ENCODE results near the gene ZNF292. TPM values are rescaled to one million over a fixed set of nuclear protein-coding genes. Genes with fewer than 3 reads are reported as not detected.

The ZNF292 gene
- total and polyA plus RNA-seq, 2 donors (not counting 3 experiments of a cell fraction or from before 2014, with no cell fraction given), result 3.5 to 24.9 TPM

DNA sequence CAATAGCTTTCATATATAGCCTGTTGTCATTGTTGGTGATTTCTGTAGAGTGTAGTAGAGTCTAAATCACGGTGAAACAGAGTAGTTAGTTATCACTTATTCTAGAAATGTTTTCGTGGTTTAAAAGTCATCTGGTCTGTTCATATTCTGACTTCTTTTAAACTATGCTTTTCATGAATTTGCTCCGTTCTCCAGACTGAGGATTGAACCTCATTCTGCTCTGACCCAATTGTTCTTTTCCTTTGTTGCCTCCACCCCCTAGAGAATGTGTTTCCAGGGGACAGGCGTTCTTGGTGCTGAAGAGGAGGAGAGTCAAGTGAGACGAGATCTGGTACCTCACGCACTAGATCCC, 748 bp upstream of the ZNF292 start:
- peak overlapping the region; percentile 99 for H2AFZ ChIP-seq (ENCODE audit: low read depth, low read length)
- H3K27ac ChIP-seq (ENCODE audit: insufficient read depth, low read depth, low read length), result peak overlapping the region; percentile 96
- FAIRE-seq (no peak), DNase-seq (ENCODE audit: low read depth, low spot score) (no peak)
- H3K4me1 ChIP-seq (ENCODE audit: control insufficient read depth, extremely low read depth, insufficient read depth, low read length), result peaks cover 35% of the 10 kb centered on the region
- no peaks in the 10 kb centered on the region for H3K9me1 ChIP-seq (replicated peaks; ENCODE audit: control insufficient read depth, extremely low read depth, insufficient read depth, low read length)
- ChIA-PET CTCF (interaction anchor here (1.3 kb wide), 1 partner anchor 9 kb away, joined by 3 read pairs; no protein-coding TSS in a partner anchor), POLR2A (no interaction called here)
- TF ChIP-seq, protein P1, sequence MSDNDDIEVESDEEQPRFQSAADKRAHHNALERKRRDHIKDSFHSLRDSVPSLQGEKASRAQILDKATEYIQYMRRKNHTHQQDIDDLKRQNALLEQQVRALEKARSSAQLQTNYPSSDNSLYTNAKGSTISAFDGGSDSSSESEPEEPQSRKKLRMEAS (IDR thresholded peaks at IDR 0.05; ENCODE audit: insufficient read depth, insufficient read length), result no peak
- TF ChIP-seq JUN (IDR thresholded peaks at IDR 0.05; ENCODE audit: borderline replicate concordance, insufficient read depth, insufficient read length, low read depth), result no peak
- TF ChIP-seq GATA2 (IDR thresholded peaks at IDR 0.05; ENCODE audit: insufficient read depth, insufficient read length, low read depth, low read length), result no peak
- no peak for TF ChIP-seq MYC (IDR thresholded peaks at IDR 0.05; ENCODE audit: low read depth, low read length)
- H4K20me1 ChIP-seq (replicated peaks; ENCODE audit: control insufficient read depth, extremely low read depth, insufficient read depth, low read length), result peaks cover 2% of the 10 kb centered on the region
- peak overlapping the region; percentile 60 to 91 (median 89) for H3K4me3 ChIP-seq (replicated peaks in 1 of 3; ENCODE audit: insufficient read depth in 1 of 3, low read depth in 1 of 3, low read length in 3 of 3)
- peaks cover 46% of the 10 kb centered on the region for H3K79me2 ChIP-seq (ENCODE audit: control insufficient read depth, insufficient read depth, low read length)
- dilution Hi-C loops (cut with MboI; ENCODE audit: extremely low pct_ligation_motif_present, low sequenced_read_pairs), result no loop called here
- TSS peak; percentile 78 for BruUV-seq (replicated peaks)
- intact Hi-C loops (cut with micrococcal nuclease), result loop anchor here (2.0 to 10.0 kb wide), 4 partner anchors 252 to 1930 kb away; partner anchors contain the start of genes CFAP206, PNRC1 and RARS2
- peak overlapping the region; percentile 97 for H3K9ac ChIP-seq (replicated peaks; ENCODE audit: extremely low read depth, insufficient read depth, low read length)
- peak overlapping the region; percentile 100 for H3K4me2 ChIP-seq (ENCODE audit: insufficient read depth, low read length)
- H3K27me3 ChIP-seq (ENCODE audit: control insufficient read depth in 2 of 2, insufficient read depth in 2 of 2, low read length in 2 of 2), result no peaks in the 10 kb centered on the region
- H3K9me3 ChIP-seq (replicated peaks; ENCODE audit: control insufficient read depth, insufficient read depth, low read length), result no peaks in the 10 kb centered on the region
- no peaks in the 10 kb centered on the region for H3K36me3 ChIP-seq (ENCODE audit: control insufficient read depth in 2 of 2, extremely low read depth in 1 of 2, insufficient read depth in 2 of 2, low read length in 2 of 2)

DNA sequence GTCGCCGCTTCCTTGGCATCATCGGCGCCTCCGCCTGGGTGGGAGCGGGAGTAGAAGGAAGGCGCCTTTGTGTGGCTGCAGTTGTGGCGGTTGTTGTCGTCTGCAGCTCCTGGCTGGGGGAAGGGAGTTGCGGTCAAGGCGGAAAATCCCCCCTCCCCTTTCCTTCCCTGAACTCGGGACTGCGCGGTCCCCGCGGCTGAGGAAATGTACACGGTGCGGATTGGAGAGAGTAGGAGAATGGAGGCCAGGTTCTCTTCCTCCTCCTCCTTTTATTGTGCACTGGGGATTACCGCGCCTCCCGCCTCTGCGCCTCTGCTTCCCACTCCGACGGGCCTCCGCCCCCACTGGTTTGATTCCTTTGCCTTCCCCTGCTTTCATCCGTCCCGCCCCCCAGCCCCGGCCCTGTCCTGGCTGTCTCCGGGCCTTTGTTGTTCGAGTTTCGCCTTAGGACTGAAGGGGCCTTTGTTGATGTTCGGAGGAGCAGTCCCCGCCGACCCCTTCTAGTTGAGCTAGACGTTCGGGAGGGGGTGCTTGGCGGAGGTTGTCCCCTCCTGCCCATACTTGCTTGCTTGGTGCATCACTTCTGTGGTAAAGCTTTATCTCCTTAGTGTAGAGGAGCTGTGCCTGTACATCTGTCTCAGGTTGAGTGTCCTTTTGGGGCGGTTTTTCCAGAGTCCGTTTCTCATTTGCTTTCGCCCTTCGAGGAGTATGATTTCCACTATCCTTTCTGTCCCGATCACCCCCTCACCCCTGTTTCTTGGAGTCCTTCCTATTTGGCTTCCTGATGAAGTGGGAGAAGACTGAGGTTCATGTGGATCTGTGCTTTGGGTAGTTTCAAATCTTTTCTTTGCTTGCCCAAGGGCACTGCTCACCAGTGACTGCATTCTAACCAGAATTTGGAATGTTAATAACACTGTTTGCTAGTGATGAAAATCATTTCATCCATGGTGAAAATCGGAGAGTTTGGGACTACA, 764 bp downstream of the ZNF292 start:
- intact Hi-C loops (cut with micrococcal nuclease), result loop anchor here (1.0 to 10.0 kb wide), 6 partner anchors 166 to 1929 kb away; partner anchors contain the start of genes CFAP206, PNRC1, RARS2 and SMIM8
- no TSS peak for BruUV-seq (replicated peaks)

More for the DNA sequence above, 764 bp downstream of the ZNF292 start:
- DNase-seq (ENCODE audit: low read depth, low spot score), result peak; percentile 57
- FAIRE-seq, result peak; percentile 47
- Histone ChIP-seq H3K4me2 (ENCODE audit: insufficient read depth, low read length) (peak overlapping the region; percentile 98), H3K4me3 (replicated peaks in 1 of 3; ENCODE audit: insufficient read depth in 1 of 3, low read depth in 1 of 3, low read length in 3 of 3) (peak overlapping the region; percentile 60 to 91 (median 66)), H3K9me1 (replicated peaks; ENCODE audit: control insufficient read depth, extremely low read depth, insufficient read depth, low read length) (no peaks in the 10 kb centered on the region), H3K79me2 (ENCODE audit: control insufficient read depth, insufficient read depth, low read length) (peaks cover 61% of the 10 kb centered on the region), H3K9ac (replicated peaks; ENCODE audit: extremely low read depth, insufficient read depth, low read length) (peak overlapping the region; percentile 97), H3K4me1 (ENCODE audit: control insufficient read depth, extremely low read depth, insufficient read depth, low read length) (peaks cover 35% of the 10 kb centered on the region), H3K9me3 (replicated peaks; ENCODE audit: control insufficient read depth, insufficient read depth, low read length) (no peaks in the 10 kb centered on the region), H3K27ac (ENCODE audit: insufficient read depth, low read depth, low read length) (peak overlapping the region; percentile 96), H4K20me1 (replicated peaks; ENCODE audit: control insufficient read depth, extremely low read depth, insufficient read depth, low read length) (peaks cover 2% of the 10 kb centered on the region), H3K36me3 (ENCODE audit: control insufficient read depth in 2 of 2, extremely low read depth in 1 of 2, insufficient read depth in 2 of 2, low read length in 2 of 2) (no peaks in the 10 kb centered on the region), H2AFZ (ENCODE audit: low read depth, low read length) (peak overlapping the region; percentile 99), H3K27me3 (ENCODE audit: control insufficient read depth in 2 of 2, insufficient read depth in 2 of 2, low read length in 2 of 2) (no peaks in the 10 kb centered on the region)
- dilution Hi-C loops (cut with MboI; ENCODE audit: extremely low pct_ligation_motif_present, low sequenced_read_pairs), result no loop called here
- ChIA-PET POLR2A (no interaction called here), CTCF (interaction anchor here (1.0 to 1.5 kb wide), 2 partner anchors 16 to 77 kb away, joined by 3 to 4 read pairs; no protein-coding TSS in a partner anchor)
- TF ChIP-seq, protein P1 (IDR thresholded peaks at IDR 0.05; ENCODE audit: insufficient read depth, insufficient read length), result no peak
- TF ChIP-seq MYC (IDR thresholded peaks at IDR 0.05; ENCODE audit: low read depth, low read length), result no peak
- no peak for TF ChIP-seq GATA2 (IDR thresholded peaks at IDR 0.05; ENCODE audit: insufficient read depth, insufficient read length, low read depth, low read length)
- TF ChIP-seq, protein P2, sequence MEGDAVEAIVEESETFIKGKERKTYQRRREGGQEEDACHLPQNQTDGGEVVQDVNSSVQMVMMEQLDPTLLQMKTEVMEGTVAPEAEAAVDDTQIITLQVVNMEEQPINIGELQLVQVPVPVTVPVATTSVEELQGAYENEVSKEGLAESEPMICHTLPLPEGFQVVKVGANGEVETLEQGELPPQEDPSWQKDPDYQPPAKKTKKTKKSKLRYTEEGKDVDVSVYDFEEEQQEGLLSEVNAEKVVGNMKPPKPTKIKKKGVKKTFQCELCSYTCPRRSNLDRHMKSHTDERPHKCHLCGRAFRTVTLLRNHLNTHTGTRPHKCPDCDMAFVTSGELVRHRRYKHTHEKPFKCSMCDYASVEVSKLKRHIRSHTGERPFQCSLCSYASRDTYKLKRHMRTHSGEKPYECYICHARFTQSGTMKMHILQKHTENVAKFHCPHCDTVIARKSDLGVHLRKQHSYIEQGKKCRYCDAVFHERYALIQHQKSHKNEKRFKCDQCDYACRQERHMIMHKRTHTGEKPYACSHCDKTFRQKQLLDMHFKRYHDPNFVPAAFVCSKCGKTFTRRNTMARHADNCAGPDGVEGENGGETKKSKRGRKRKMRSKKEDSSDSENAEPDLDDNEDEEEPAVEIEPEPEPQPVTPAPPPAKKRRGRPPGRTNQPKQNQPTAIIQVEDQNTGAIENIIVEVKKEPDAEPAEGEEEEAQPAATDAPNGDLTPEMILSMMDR (IDR thresholded peaks at IDR 0.05; ENCODE audit: extremely low read depth in 1 of 2, insufficient read depth in 1 of 2, low read depth in 1 of 2, low read length in 2 of 2), result no peak
- TF ChIP-seq EZH2 (IDR thresholded peaks at IDR 0.05; ENCODE audit: borderline replicate concordance, low read depth, low read length, severe bottlenecking), result no peak
- TF ChIP-seq POLR2AphosphoS5 (IDR thresholded peaks at IDR 0.05; ENCODE audit: insufficient read depth, low read depth, low read length), result no peak
- TF ChIP-seq FOS (IDR thresholded peaks at IDR 0.05; ENCODE audit: borderline replicate concordance, insufficient read depth, low read length), result no peak
- TF ChIP-seq POLR2A (IDR thresholded peaks at IDR 0.05; ENCODE audit: low read depth, low read length), result no peak
- no peak for TF ChIP-seq JUN (IDR thresholded peaks at IDR 0.05; ENCODE audit: borderline replicate concordance, insufficient read depth, insufficient read length, low read depth)
